Heart left ventricle (tissue), 16 donors: Measurements from ENCODE around the gene BICDL2. TPM values are rescaled to one million over a fixed set of nuclear protein-coding genes. Genes with fewer than 3 reads are reported as not detected.
"Not testable (repeated sequence)": the region's sequence is repeated elsewhere in the genome, so short reads cannot be mapped to it uniquely, and the experiment has no call there.

Experiments used
- ATAC-seq, 4 donors: fragments of 200-7000 bp; cut with Tn5 transposase; one replicate each; pipeline ENCODE4 v1.9.1; 2020 to 2022; ENCODE audit warnings: moderate library complexity in 4 of 4, mild to moderate bottlenecking in 3 of 4, moderate number of reproducible peaks in 1 of 4
- DNase-seq, 5 donors: peaks; one replicate each; pipeline ENCODE4 v3.0.0-alpha.2; 2020
- H3K27ac ChIP-seq, 12 donors: fragments of 200-600 bp; sonication (generic) in 4 of 12; one replicate each; pipeline versions ENCODE4 v1.5.0 to v1.8.0; 2016 to 2022; ENCODE audit warnings: mild to moderate bottlenecking in 2 of 12
- H3K27me3 ChIP-seq, 9 donors: fragments of 200-600 bp; sonication (generic) in 2 of 9; one replicate each; pipeline versions ENCODE4 v1.5.1 to v1.8.0; 2016 to 2022; ENCODE audit warnings: mild to moderate bottlenecking in 3 of 9
- H3K36me3 ChIP-seq, 9 donors: fragments of 200-600 bp; sonication (generic) in 2 of 9; one replicate each; pipeline versions ENCODE4 v1.5.0 to v1.8.0; 2018 to 2022; ENCODE audit warnings: mild to moderate bottlenecking in 2 of 9
- H3K4me1 ChIP-seq, 12 donors: fragments of 200-600 bp; sonication (generic) in 4 of 12; one replicate each; pipeline versions ENCODE4 v1.5.0 to v1.8.0; 2016 to 2022; ENCODE audit warnings: mild to moderate bottlenecking in 3 of 12
- H3K4me3 ChIP-seq, 12 donors: fragments of 200-600 bp; sonication (generic) in 4 of 12; one replicate each; pipeline versions ENCODE4 v1.5.0 to v1.8.0; 2017 to 2022; ENCODE audit warnings: mild to moderate bottlenecking in 9 of 12, moderate library complexity in 4 of 12
- H3K9me3 ChIP-seq, 12 donors: fragments of 200-600 bp; sonication (generic) in 4 of 12; one replicate each; pipeline versions ENCODE4 v1.5.0 to v1.8.0; 2016 to 2022; ENCODE audit warnings: mild to moderate bottlenecking in 1 of 12
- POLR2A ChIP-seq, 2 donors: fragments of 450-650 bp; IDR thresholded peaks; one replicate each; pipeline ENCODE4 v1.6.1; 2017; ENCODE audit warnings: antibody characterized with exemption in 2 of 2, mild to moderate bottlenecking in 2 of 2, moderate library complexity in 2 of 2
- WGBS, 4 donors: extraction: QIAGEN DNeasy Blood & Tissue Kit in 2 of 4; methylation state at CpG; one replicate each; pipeline versions ENCODE4 v1.1.5 to v1.1.7; 2013 to 2018; 5-methylcytosine and 5-hydroxymethylcytosine counted together
- intact Hi-C, 10 donors: fragments of 100-400 bp; cut with DNase I; formaldehyde crosslinking; loops; one replicate each; pipeline versions ENCODE4 v1.11.1 to v1.14.2; 2022
- polyA plus RNA-seq, 2 donors: library from polyadenylated mRNA; stranded (reverse); fragments of 200-250 nt; gene quantifications; one replicate each; pipeline ENCODE4 v1.2.3, GENCODE V29; 2013
- total RNA-seq, 9 donors: library from RNA; depleted of rRNA in 2 of 9; stranded (reverse); fragments of >200 nt in 2 of 9; fragmentation: NEBNext Ultra II Directional in 3 of 9; extraction: Animal tissue kit (Norgen Biotek cat#: 25700) in 3 of 9; gene quantifications; one replicate each; pipeline versions ENCODE4 v1.1.0 to v1.2.4, GENCODE V29; 2016 to 2023
- TF ChIP-seq, protein P1 (sequence below), 12 donors: fragments of 200-600 bp; sonication (generic) in 4 of 12; IDR thresholded peaks; one replicate each; pipeline versions ENCODE4 v1.5.0 to v1.8.0; 2018 to 2022; ENCODE audit warnings: antibody characterized with exemption in 12 of 12, mild to moderate bottlenecking in 5 of 12
- donor health status: ischemic (EF 13 %, LVEDD 7.1; RV severe dilation, severe dysfunction).
- donor health status: healthy with polysubstance abuse.
- donor health status: DM: no; HTN: yes; CAD: no.
- donor health status: DM: no; HTN: no; CAD: no.
- donor health status: ischemic (EF 25% LVEDD 6.9; RV normal size, moderate dysfunction).
- donor health status: ischemic (EF 25% LVEDD 5.7; RV mildly dilated, moderate dysfunction).
- donor health status: healthy.
- donor health status: DM: yes; HTN: yes; CAD: no.
- donor health status: ischemic (EF 35%, LVEDD 5.7; RV mildly dilated, moderate dysfunction).
- donor health status: nonischemic (EF 11% LVEDD 7.7; RV severe dilation, severe dysfunction).
- donor health status: DM: yes; HTN: yes; CAD: no.
- donor health status: PGD.
- donor health status: ischemic (EF 29% LVEDD 5.4; RV normal size, mild dysfunction).
- donor health status: nonischemic (EF 23%, LVEDD 6.1; RV moderate dilation, normal function).

BICDL2 gene
- total and polyA plus RNA-seq, 11 donors: 0.07 TPM; not detected in 10

DNA sequence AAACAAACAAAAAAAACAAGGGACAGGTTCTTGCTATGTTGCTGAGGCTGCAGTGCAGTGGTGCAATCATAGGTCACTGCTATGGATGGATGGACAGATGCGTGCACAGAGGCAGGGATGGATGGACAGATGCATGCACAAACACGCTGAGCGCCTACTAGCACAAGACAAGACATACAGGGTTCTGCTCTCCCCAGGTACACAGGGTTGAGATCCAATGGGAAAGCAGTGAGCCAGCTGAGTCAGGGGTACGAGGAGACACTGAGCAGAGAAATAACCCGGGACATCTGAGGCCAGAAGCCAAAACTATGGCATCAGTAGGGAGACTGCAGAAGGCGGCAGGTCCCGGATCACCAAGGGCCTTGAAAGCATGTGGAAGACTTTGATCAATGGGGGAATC is 34.9 kb upstream of the BICDL2 start:
- H3K4me1 ChIP-seq: peaks cover 0 to 41% (median 7%) of the 10 kb centered on the region in 12 donors
- TF ChIP-seq, protein P1, sequence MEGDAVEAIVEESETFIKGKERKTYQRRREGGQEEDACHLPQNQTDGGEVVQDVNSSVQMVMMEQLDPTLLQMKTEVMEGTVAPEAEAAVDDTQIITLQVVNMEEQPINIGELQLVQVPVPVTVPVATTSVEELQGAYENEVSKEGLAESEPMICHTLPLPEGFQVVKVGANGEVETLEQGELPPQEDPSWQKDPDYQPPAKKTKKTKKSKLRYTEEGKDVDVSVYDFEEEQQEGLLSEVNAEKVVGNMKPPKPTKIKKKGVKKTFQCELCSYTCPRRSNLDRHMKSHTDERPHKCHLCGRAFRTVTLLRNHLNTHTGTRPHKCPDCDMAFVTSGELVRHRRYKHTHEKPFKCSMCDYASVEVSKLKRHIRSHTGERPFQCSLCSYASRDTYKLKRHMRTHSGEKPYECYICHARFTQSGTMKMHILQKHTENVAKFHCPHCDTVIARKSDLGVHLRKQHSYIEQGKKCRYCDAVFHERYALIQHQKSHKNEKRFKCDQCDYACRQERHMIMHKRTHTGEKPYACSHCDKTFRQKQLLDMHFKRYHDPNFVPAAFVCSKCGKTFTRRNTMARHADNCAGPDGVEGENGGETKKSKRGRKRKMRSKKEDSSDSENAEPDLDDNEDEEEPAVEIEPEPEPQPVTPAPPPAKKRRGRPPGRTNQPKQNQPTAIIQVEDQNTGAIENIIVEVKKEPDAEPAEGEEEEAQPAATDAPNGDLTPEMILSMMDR (IDR thresholded peaks at IDR 0.05): no peak
- TF ChIP-seq POLR2A (IDR thresholded peaks at IDR 0.05): no peak
- H3K27me3 ChIP-seq: no peaks in the 10 kb centered on the region
- DNase-seq (no peak), ATAC-seq (no peak)
- 84 to 90% (median 89%) methylated on average over 7 of the region's 7 CpGs for WGBS, 4 donors
- no peaks in the 10 kb centered on the region for H3K9me3 ChIP-seq
- intact Hi-C loops: no loop called here
- H3K36me3 ChIP-seq: peaks cover 0 to 23% (median 6%) of the 10 kb centered on the region in 9 donors
- H3K4me3 ChIP-seq: no peak overlapping the region
- H3K27ac ChIP-seq: peak overlapping the region in 1 of 12 donors; percentile 15

DNA sequence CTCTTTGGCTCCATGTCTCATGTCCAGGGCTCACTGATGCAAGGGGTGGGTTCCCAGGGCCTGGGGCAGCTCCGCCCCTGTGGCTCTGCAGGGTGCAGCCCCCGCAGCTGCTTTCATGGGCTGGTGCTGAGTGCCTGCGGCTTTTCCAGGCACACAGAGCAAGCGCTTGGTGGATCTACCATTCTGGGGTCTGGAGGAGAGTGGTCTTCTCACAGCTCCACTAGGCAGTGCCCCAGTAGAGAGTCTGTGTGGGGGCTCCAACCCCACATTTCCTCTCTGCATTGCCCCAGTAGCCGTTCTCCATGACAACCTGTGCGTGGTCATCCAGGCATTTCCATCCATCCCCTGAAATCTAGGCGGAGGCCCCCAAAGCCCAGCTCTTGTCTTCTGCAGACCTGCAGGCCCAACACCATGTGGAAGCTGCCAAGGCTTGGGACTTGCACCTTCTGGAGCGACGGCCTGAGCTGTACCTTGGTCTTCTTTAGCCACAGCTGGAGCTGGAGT is 33.9 kb upstream of the BICDL2 start:
- Histone ChIP-seq H3K27ac (no peak overlapping the region), H3K27me3 (no peaks in the 10 kb centered on the region), H3K4me3 (no peak overlapping the region), H3K4me1 (peaks cover 0 to 42% (median 7%) of the 10 kb centered on the region in 12 donors), H3K36me3 (peaks cover 0 to 23% (median 6%) of the 10 kb centered on the region in 9 donors), H3K9me3 (no peaks in the 10 kb centered on the region)
- WGBS, 4 donors: 86 to 97% (median 91%) methylated on average over 6 to 9 of the region's 9 CpGs
- no peak for DNase-seq
- no peak for ATAC-seq
- no peak for TF ChIP-seq POLR2A (IDR thresholded peaks at IDR 0.05)
- TF ChIP-seq, protein P1 (IDR thresholded peaks at IDR 0.05): no peak
- intact Hi-C loops: no loop called here

DNA sequence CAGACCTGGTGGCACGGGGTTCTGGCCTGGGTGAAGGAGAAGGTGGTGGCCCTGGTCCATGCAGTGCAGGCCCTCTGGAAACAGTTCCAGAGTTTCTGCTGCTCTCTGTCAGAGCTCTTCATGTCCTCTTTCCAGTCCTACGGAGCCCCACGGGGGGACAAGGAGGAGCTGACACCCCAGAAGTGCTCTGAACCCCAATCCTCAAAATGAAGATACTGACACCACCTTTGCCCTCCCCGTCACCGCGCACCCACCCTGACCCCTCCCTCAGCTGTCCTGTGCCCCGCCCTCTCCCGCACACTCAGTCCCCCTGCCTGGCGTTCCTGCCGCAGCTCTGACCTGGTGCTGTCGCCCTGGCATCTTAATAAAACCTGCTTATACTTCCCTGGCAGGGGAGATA is 32.4 kb upstream of the BICDL2 start:
- 87 to 92% (median 88%) methylated on average over 8 to 10 of the region's 11 CpGs for WGBS, 4 donors
- DNase-seq, H3K4me3 ChIP-seq, H3K27ac ChIP-seq, H3K27me3 ChIP-seq, ATAC-seq, H3K9me3 ChIP-seq: not testable (repeated sequence)
- intact Hi-C loops: loop anchor here in 2 of 10 donors (5.0 kb wide), 1 partner anchor 33 kb away; no protein-coding TSS in a partner anchor
- Histone ChIP-seq H3K4me1 (peaks cover 0 to 44% (median 14%) of the 10 kb centered on the region in 12 donors), H3K36me3 (peaks cover 0 to 23% (median 6%) of the 10 kb centered on the region in 9 donors)

DNA sequence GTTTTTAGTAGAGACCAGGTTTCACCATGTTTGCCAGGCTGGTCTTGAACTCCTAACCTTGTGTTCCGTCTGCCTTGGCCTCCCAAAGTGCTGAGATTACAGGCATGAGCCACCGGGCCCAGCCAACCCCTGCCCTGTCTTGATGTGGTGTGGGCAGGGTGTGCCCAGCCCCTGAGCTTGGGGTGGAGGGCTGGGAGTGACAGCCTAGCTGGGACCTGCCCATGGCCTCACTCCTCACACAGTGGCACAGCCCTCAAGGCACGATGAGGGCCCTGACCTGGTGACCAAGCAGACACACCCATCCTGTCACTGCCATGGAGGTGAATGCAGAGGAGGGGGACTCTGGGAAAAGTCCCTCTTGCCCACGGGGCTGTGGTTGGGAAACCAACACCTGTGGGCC is 31.7 kb upstream of the BICDL2 start:
- DNase-seq (no peak), ATAC-seq (no peak)
- 59 to 80% (median 67%) methylated on average over 2 to 4 of the region's 4 CpGs for WGBS, 4 donors
- TF ChIP-seq, protein P1 (IDR thresholded peaks at IDR 0.05): no peak
- H3K27me3 ChIP-seq: no peaks in the 10 kb centered on the region
- H3K4me1 ChIP-seq: peaks cover 0 to 47% (median 14%) of the 10 kb centered on the region in 12 donors
- H3K9me3 ChIP-seq: no peaks in the 10 kb centered on the region
- H3K4me3 ChIP-seq: peak overlapping the region in 1 of 12 donors; percentile 69
- peaks cover 0 to 23% (median 6%) of the 10 kb centered on the region in 9 donors for H3K36me3 ChIP-seq
- H3K27ac ChIP-seq: peak overlapping the region in 3 of 12 donors; percentile 30 to 76 (median 37)
- intact Hi-C loops: loop anchor here in 2 of 10 donors (5.0 kb wide), 1 partner anchor 34 kb away; no protein-coding TSS in a partner anchor

DNA sequence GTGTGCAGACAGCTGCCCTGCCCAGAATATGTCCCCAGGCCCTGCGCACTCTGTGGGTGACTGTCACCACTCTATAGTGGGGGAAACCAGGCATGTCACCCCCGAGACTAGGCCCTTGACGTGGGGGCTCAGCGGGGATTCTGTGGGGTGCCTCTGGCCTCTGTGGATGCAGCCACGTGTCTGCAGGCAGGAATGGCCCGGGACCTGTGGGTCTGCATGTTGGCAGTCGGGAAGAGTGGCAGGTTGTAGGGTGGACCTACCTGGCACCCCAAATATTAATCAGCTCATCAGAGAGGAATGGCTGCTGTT is 29.6 kb upstream of the BICDL2 start:
- WGBS, 4 donors: 62 to 78% (median 68%) methylated on average over 5 to 7 of the region's 7 CpGs
- Histone ChIP-seq H3K4me1 (peaks cover 0 to 53% (median 14%) of the 10 kb centered on the region in 12 donors), H3K27me3 (no peaks in the 10 kb centered on the region), H3K36me3 (peaks cover 0 to 23% (median 6%) of the 10 kb centered on the region in 9 donors), H3K27ac (peak overlapping the region; percentile 62 to 95 (median 87)), H3K4me3 (peak overlapping the region; percentile 30 to 71 (median 60)), H3K9me3 (no peaks in the 10 kb centered on the region)
- ATAC-seq: no peak
- TF ChIP-seq, protein P1 (IDR thresholded peaks at IDR 0.05): no peak
- TF ChIP-seq POLR2A (IDR thresholded peaks at IDR 0.05): no peak
- no peak for DNase-seq
- intact Hi-C loops: loop anchor here in 2 of 10 donors (5.0 kb wide), 1 partner anchor 36 kb away; no protein-coding TSS in a partner anchor
